ENCODE measurements around the gene ZNF215. TPM values are rescaled to one million over a fixed set of nuclear protein-coding genes. Genes with fewer than 3 reads are reported as not detected.

The ZNF215 gene
- total RNA-seq, 1 experiment from 2014 or later: 1.6 TPM

DNA sequence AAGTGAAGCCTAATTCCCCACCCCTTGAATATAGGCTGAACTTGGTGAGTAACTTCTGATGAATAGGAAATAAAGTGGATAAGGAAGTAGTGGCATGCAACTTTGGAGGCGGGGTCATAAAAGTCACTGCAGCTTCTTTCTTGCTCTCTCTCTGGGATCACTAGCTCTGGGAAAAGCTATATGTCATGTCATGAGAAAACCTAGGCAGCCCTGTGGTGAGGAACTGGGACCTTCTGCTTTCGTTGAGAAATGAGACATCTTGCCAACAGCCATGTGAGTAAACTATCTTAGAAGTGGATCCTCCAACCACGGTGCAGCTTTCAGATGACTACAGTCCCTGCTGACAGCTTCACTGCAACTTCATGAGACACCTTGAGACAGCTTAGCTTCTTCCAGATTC is 78.3 kb downstream of the ZNF215 start:
- H3K4me1 Mint-ChIP-seq (ENCODE audit: low read depth, unreplicated experiment): no peaks in the 10 kb centered on the region
- H3K27me3 Mint-ChIP-seq (ENCODE audit: unreplicated experiment): no peaks in the 10 kb centered on the region
- DNase-seq: no peak
- H3K4me3 Mint-ChIP-seq (ENCODE audit: low read depth, unreplicated experiment): no peak overlapping the region
- intact Hi-C loops (cut with micrococcal nuclease; ENCODE audit: unreplicated experiment): no loop called here
- H3K36me3 Mint-ChIP-seq (ENCODE audit: insufficient read depth, unreplicated experiment): no peaks in the 10 kb centered on the region
- no TSS peak for BruUV-seq (replicated peaks)
- TF ChIP-seq, protein P1, sequence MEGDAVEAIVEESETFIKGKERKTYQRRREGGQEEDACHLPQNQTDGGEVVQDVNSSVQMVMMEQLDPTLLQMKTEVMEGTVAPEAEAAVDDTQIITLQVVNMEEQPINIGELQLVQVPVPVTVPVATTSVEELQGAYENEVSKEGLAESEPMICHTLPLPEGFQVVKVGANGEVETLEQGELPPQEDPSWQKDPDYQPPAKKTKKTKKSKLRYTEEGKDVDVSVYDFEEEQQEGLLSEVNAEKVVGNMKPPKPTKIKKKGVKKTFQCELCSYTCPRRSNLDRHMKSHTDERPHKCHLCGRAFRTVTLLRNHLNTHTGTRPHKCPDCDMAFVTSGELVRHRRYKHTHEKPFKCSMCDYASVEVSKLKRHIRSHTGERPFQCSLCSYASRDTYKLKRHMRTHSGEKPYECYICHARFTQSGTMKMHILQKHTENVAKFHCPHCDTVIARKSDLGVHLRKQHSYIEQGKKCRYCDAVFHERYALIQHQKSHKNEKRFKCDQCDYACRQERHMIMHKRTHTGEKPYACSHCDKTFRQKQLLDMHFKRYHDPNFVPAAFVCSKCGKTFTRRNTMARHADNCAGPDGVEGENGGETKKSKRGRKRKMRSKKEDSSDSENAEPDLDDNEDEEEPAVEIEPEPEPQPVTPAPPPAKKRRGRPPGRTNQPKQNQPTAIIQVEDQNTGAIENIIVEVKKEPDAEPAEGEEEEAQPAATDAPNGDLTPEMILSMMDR (IDR thresholded peaks at IDR 0.05; ENCODE audit: unreplicated experiment): no peak
- CTCF ChIA-PET: no interaction called here
- peaks cover 1% of the 10 kb centered on the region for H3K9me3 Mint-ChIP-seq (ENCODE audit: low read depth, unreplicated experiment)
- no peak overlapping the region for H3K27ac Mint-ChIP-seq (ENCODE audit: unreplicated experiment)

Other genes with a start within 250 kb of the ZNF215 start
- 78.2 and 84.0 TPM in 2 replicates for gene MRPL17, start 243.1 kb upstream of the ZNF215 start, total RNA-seq (2022)
- not detected in 2 replicates for gene OR2AG2, start 154.4 kb upstream of the ZNF215 start, total RNA-seq (2022)
- gene OR2AG1, start 143.4 kb upstream of the ZNF215 start, total RNA-seq (2022): not detected in 2 replicates
- 0.09 TPM in 1 of 2 replicates, not detected in the other for gene OR6A2, start 126.7 kb upstream of the ZNF215 start, total RNA-seq (2022)
- not detected in 2 replicates for gene OR10A5, start 80.7 kb upstream of the ZNF215 start, total RNA-seq (2022)
- not detected in 2 replicates for gene OR10A2, start 63.4 kb upstream of the ZNF215 start, total RNA-seq (2022)
- not detected in 2 replicates for gene OR10A4, start 49.8 kb upstream of the ZNF215 start, total RNA-seq (2022)
- gene OR2D2, start 33.9 kb upstream of the ZNF215 start, total RNA-seq (2022): not detected in 2 replicates
- not detected in 2 replicates for gene OR2D3, start 5.4 kb upstream of the ZNF215 start, total RNA-seq (2022)
- gene ZNF214, start 93.9 kb downstream of the ZNF215 start, total RNA-seq (2022): 3.0 and 3.1 TPM in 2 replicates
- not detected in 2 replicates for gene NLRP14, start 94.1 kb downstream of the ZNF215 start, total RNA-seq (2022)
- not detected in 2 replicates for gene RBMXL2, start 162.6 kb downstream of the ZNF215 start, total RNA-seq (2022)

Measured in Calu3 (cell line).